GM12875 (cell line): ENCODE data around the gene PCBP3.

ENCODE experiments used
- H3K4me3 ChIP-seq: one replicate; pipeline ENCODE4 v1.5.1; 2011; ENCODE audit warnings: low read depth, low read length, control low read depth
- CTCF ChIP-seq: IDR thresholded peaks from 2 replicates; pipeline ENCODE4 v1.5.1; 2011; ENCODE audit warnings: low read depth, mild to moderate bottlenecking, control low read depth, inconsistent platforms, low read length, moderate library complexity, borderline replicate concordance; ENCODE audit not compliant: insufficient read depth

The PCBP3 gene

GRCh38 chr21:45819478-45820170, 176.1 kb downstream of the PCBP3 start:
- no peak for TF ChIP-seq CTCF
- H3K4me3 ChIP-seq = no peak overlapping the region

- TF ChIP-seq CTCF = peak; percentile 83
Measured at GRCh38 chr21:45820171-45821091, 176.9 kb downstream of the PCBP3 start.

GRCh38 chr21:45821315-45821962, 177.9 kb downstream of the PCBP3 start:
- TF ChIP-seq CTCF = no peak
- no peak overlapping the region for H3K4me3 ChIP-seq

More at GRCh38 chr21:45820171-45821091, 176.9 kb downstream of the PCBP3 start:
- H3K4me3 ChIP-seq = no peak overlapping the region

GRCh38 chr21:45821998-45822397, 178.5 kb downstream of the PCBP3 start:
- TF ChIP-seq CTCF = no peak
- H3K4me3 ChIP-seq = no peak overlapping the region

GRCh38 chr21:45822429-45823099, 179.0 kb downstream of the PCBP3 start:
- no peak overlapping the region for H3K4me3 ChIP-seq
- no peak for TF ChIP-seq CTCF

- no peak for TF ChIP-seq CTCF
- no peak overlapping the region for H3K4me3 ChIP-seq
Measured at GRCh38 chr21:45823100-45823681, 179.7 kb downstream of the PCBP3 start.
